Measurements from ENCODE around the gene ANKMY1. TPM values are rescaled to one million over a fixed set of nuclear protein-coding genes. Genes with fewer than 3 reads are reported as not detected.

The ANKMY1 gene
- total RNA-seq, 1 experiment from 2014 or later, result 28.3 TPM

DNA sequence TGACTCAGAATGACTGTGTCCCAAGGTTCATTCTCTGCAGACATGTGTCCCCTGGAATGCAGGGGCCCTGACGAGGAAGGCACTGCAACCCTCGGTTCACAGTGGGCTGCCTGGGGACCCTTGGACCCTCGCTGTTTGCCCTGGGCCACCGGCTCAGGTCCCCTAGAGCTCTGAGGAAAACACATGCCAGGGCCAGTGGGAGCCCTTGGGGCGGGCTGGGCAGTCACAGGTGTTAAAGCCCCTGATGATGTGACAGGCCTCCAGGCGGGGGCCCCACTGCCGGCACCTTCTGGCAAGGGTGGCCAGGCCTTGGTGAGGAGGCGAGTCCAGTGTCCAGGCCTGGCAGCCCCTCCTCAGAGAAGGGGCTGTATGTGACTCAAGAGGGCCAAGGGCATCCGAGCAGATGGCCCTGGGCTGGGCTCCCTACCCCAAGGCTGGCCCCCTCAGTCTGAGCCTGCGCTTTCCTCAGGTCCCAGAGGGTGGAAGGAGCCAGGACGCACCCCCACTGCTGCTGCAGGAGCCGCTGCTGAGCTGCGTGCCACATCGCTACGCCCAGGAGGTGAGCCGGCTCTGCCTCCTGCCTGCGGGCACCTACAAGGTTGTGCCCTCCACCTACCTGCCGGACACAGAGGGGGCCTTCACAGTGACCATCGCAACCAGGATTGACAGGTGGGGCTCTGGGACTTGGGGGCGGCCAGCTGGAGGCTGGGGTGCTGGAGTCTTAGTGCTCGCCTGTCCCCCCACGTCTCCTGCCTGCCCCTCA, 39.8 kb upstream of the ANKMY1 start:
- no peaks in the 10 kb centered on the region for H4K20me1 ChIP-seq (ENCODE audit: insufficient read depth)
- H3K4me3 ChIP-seq (replicated peaks in 1 of 2; ENCODE audit: low read depth in 1 of 2, low read length in 2 of 2), result no peak overlapping the region
- no peaks in the 10 kb centered on the region for H3K9me3 ChIP-seq (ENCODE audit: control insufficient read depth in 1 of 2, insufficient read depth in 1 of 2, low read depth in 1 of 2, low read length in 2 of 2)
- H3K9me2 ChIP-seq (ENCODE audit: insufficient read depth), result no peaks in the 10 kb centered on the region
- RAD21 ChIA-PET (ENCODE audit: low non-redundant PET in 1 of 2, low total read pairs in 2 of 2, uncharacterized antibody in 2 of 2, unreplicated experiment in 2 of 2), result no interaction called here
- ATAC-seq (no peak), DNase-seq (ENCODE audit: low read depth, low spot score) (no peak)
- no peak overlapping the region for H2AFZ ChIP-seq (ENCODE audit: low read depth, low read length, poor library complexity, severe bottlenecking)
- CTCF ChIA-PET, result no interaction called here
- POLR2A ChIA-PET, result no interaction called here
- H3K4me1 ChIP-seq (ENCODE audit: control insufficient read depth in 1 of 2, insufficient read depth in 2 of 2, low read length in 2 of 2), result no peaks in the 10 kb centered on the region
- no peak overlapping the region for H3K9ac ChIP-seq (ENCODE audit: low read length)
- H3K27me3 ChIP-seq (ENCODE audit: insufficient read depth, low read length), result no peaks in the 10 kb centered on the region
- H3K79me2 ChIP-seq (ENCODE audit: insufficient read depth, low read length), result no peaks in the 10 kb centered on the region
- H3K27ac ChIP-seq (ENCODE audit: low read depth, low read length), result no peak overlapping the region
- TF ChIP-seq REST (IDR thresholded peaks at IDR 0.05; ENCODE audit: low read depth), result no peak
- TF ChIP-seq TCF7L2 (IDR thresholded peaks at IDR 0.05; ENCODE audit: borderline replicate concordance, extremely low read depth, insufficient read depth, insufficient read length), result no peak
- TF ChIP-seq CBX3 (IDR thresholded peaks at IDR 0.05; ENCODE audit: low read depth), result no peak
- TF ChIP-seq ELF1 (IDR thresholded peaks at IDR 0.05; ENCODE audit: borderline replicate concordance, low read depth), result no peak
- TF ChIP-seq RAD21 (IDR thresholded peaks at IDR 0.05; ENCODE audit: low read depth), result no peak
- no peak for TF ChIP-seq EGR1 (IDR thresholded peaks at IDR 0.05; ENCODE audit: low read depth)
- no peak for TF ChIP-seq SP1 (IDR thresholded peaks at IDR 0.05; ENCODE audit: low read depth)
- no peak for TF ChIP-seq POLR2A (IDR thresholded peaks at IDR 0.05; ENCODE audit: borderline replicate concordance, extremely low read depth, insufficient read depth, insufficient read length)
- no peak for TF ChIP-seq SIN3A (IDR thresholded peaks at IDR 0.05; ENCODE audit: low read depth)
- TF ChIP-seq MAX (IDR thresholded peaks at IDR 0.05), result no peak
- TF ChIP-seq, protein P1, sequence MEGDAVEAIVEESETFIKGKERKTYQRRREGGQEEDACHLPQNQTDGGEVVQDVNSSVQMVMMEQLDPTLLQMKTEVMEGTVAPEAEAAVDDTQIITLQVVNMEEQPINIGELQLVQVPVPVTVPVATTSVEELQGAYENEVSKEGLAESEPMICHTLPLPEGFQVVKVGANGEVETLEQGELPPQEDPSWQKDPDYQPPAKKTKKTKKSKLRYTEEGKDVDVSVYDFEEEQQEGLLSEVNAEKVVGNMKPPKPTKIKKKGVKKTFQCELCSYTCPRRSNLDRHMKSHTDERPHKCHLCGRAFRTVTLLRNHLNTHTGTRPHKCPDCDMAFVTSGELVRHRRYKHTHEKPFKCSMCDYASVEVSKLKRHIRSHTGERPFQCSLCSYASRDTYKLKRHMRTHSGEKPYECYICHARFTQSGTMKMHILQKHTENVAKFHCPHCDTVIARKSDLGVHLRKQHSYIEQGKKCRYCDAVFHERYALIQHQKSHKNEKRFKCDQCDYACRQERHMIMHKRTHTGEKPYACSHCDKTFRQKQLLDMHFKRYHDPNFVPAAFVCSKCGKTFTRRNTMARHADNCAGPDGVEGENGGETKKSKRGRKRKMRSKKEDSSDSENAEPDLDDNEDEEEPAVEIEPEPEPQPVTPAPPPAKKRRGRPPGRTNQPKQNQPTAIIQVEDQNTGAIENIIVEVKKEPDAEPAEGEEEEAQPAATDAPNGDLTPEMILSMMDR (IDR thresholded peaks at IDR 0.05 in 2 of 3, conservative IDR thresholded peaks at IDR 0.05 in 1 of 3; ENCODE audit: borderline replicate concordance in 1 of 3, insufficient read depth in 1 of 3, low read depth in 2 of 3, low read length in 2 of 3), result no peak
- no peak for TF ChIP-seq EZH2phosphoT487 (IDR thresholded peaks at IDR 0.05; ENCODE audit: borderline replicate concordance)
- no peak overlapping the region for H3K4me2 ChIP-seq (ENCODE audit: low read length)
- no TSS peak for BruUV-seq (replicated peaks)
- H3K36me3 ChIP-seq (ENCODE audit: control insufficient read depth in 1 of 2, insufficient read depth in 2 of 2, low read length in 2 of 2), result no peaks in the 10 kb centered on the region; a peak in 2 of 4 replicates
- intact Hi-C loops (cut with micrococcal nuclease), result no loop called here

All from HCT116 (cell line).